Progenitor cell of endocrine pancreas (in vitro differentiated cells): ENCODE data around the gene MRGPRD. TPM values are rescaled to one million over a fixed set of nuclear protein-coding genes. Genes with fewer than 3 reads are reported as not detected.

Experiments used
- DNase-seq: peaks from one replicate; pipeline ENCODE4 v3.0.0; 2021; ENCODE audit warnings: low spot score; ENCODE audit not compliant: unreplicated experiment
- H3K27ac Mint-ChIP-seq: 2 replicates; pipeline ENCODE4 v1.8.0; 2021; ENCODE audit warnings: mild to moderate bottlenecking, moderate library complexity, mixed read lengths
- H3K27me3 Mint-ChIP-seq: 2 replicates; pipeline ENCODE4 v1.8.0; 2021; ENCODE audit warnings: mixed read lengths
- H3K36me3 Mint-ChIP-seq: 2 replicates; pipeline ENCODE4 v1.8.0; 2022; ENCODE audit warnings: mixed read lengths; ENCODE audit not compliant: insufficient read depth
- H3K4me1 Mint-ChIP-seq: 2 replicates; pipeline ENCODE4 v1.8.0; 2021; ENCODE audit warnings: low read depth, mixed read lengths
- H3K4me3 Mint-ChIP-seq: 2 replicates; pipeline ENCODE4 v1.8.0; 2021; ENCODE audit warnings: low read depth, mild to moderate bottlenecking, moderate library complexity, mixed read lengths
- H3K9me3 Mint-ChIP-seq: 2 replicates; pipeline ENCODE4 v1.8.0; 2021; ENCODE audit warnings: low read depth, mixed read lengths
- CTCF ChIP-seq: fragments of 200-600 bp; sonication (generic); IDR thresholded peaks from one replicate; pipeline ENCODE4 v1.5.0; 2021; ENCODE audit warnings: antibody characterized with exemption, mild to moderate bottlenecking; ENCODE audit not compliant: unreplicated experiment
- total RNA-seq: library from RNA; stranded (reverse); gene quantifications from 2 replicates; pipeline ENCODE4 v1.2.1, GENCODE V29; 2021

MRGPRD gene
- total RNA-seq, 1 donor from 2014 or later: not detected

DNA sequence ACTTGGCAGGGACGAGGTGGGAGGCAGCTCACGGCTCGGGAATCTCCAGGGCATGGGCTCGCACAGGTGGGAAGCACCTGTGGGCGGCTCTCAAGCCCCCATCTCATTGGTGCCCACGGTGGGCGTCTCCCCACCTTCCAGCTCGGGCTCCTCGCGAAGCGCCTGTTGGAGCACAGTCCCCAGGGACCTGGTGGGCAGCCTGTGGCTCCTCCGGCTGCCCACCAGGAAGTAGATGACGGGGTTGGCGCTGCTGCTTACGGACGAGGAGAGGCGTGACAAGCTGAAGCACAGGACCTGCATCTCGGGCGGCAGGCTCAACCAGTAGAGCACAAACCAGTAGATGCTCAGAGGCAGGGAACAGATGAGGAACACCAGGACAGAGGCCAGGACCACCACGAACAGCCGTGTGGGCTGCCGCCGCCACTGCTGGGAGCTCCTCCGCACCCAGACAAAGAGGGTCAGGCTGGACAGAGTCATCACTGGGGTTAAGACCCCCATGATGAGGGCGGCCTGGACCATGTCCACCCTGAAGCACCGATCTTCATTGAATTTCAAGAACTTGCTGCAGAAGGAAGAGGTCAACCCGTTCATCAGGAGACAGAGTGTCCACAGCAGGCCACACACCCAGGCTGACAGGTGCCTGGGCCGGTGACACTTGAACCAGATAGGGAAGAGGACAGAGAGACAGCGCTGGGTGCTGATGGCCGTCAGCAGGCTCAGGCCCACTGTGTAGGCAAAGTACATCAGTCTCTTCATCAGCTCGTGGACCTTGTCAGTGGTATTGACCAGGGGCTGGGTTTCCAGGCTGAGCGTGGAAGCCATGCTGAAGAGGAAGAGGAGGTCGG is 633 bp downstream of the MRGPRD start:
- Mint-ChIP-seq H3K4me1 (no peaks in the 10 kb centered on the region), H3K9me3 (peaks cover 13% of the 10 kb centered on the region), H3K27ac (no peak overlapping the region), H3K4me3 (no peak overlapping the region), H3K36me3 (no peaks in the 10 kb centered on the region), H3K27me3 (peaks cover 8% of the 10 kb centered on the region)
- DNase-seq: no peak
- no peak for TF ChIP-seq CTCF

- Mint-ChIP-seq H3K27me3 (peaks cover 8% of the 10 kb centered on the region), H3K4me1 (no peaks in the 10 kb centered on the region), H3K9me3 (peaks cover 15% of the 10 kb centered on the region), H3K27ac (no peak overlapping the region), H3K36me3 (no peaks in the 10 kb centered on the region), H3K4me3 (no peak overlapping the region)
- no peak for TF ChIP-seq CTCF
- DNase-seq: no peak
Measured at GRCh38 chr11:68978931-68979594, 1.7 kb downstream of the MRGPRD start.

GRCh38 chr11:68978626-68978930 is 2.2 kb downstream of the MRGPRD start:
- peaks cover 15% of the 10 kb centered on the region for H3K9me3 Mint-ChIP-seq
- no peak for DNase-seq
- H3K4me3 Mint-ChIP-seq: no peak overlapping the region
- TF ChIP-seq CTCF: no peak
- H3K4me1 Mint-ChIP-seq: no peaks in the 10 kb centered on the region
- H3K27ac Mint-ChIP-seq: no peak overlapping the region
- H3K36me3 Mint-ChIP-seq: no peaks in the 10 kb centered on the region
- peaks cover 8% of the 10 kb centered on the region for H3K27me3 Mint-ChIP-seq

GRCh38 chr11:68977781-68978625 is 2.8 kb downstream of the MRGPRD start:
- TF ChIP-seq CTCF: no peak
- Mint-ChIP-seq H3K27me3 (peaks cover 8% of the 10 kb centered on the region), H3K36me3 (no peaks in the 10 kb centered on the region), H3K4me1 (no peaks in the 10 kb centered on the region), H3K27ac (no peak overlapping the region), H3K4me3 (no peak overlapping the region), H3K9me3 (peaks cover 15% of the 10 kb centered on the region)
- DNase-seq: no peak

- Mint-ChIP-seq H3K4me3 (no peak overlapping the region), H3K36me3 (no peaks in the 10 kb centered on the region), H3K27me3 (peaks cover 4% of the 10 kb centered on the region), H3K9me3 (peaks cover 3% of the 10 kb centered on the region), H3K4me1 (peaks cover 5% of the 10 kb centered on the region), H3K27ac (no peak overlapping the region)
- no peak for TF ChIP-seq CTCF
- DNase-seq: no peak
Measured at GRCh38 chr11:68976563-68976962, 4.2 kb downstream of the MRGPRD start.
